Upper lobe of right lung (tissue), 1 donor: ENCODE data around the gene ADAMTS2. TPM values are rescaled to one million over a fixed set of nuclear protein-coding genes. Genes with fewer than 3 reads are reported as not detected.
"Not testable (repeated sequence)": the region's sequence is repeated elsewhere in the genome, so short reads cannot be mapped to it uniquely, and the experiment has no call there.

Experiments used
- ATAC-seq: fragments of 200-7000 bp; cut with Tn5 transposase; one replicate; pipeline ENCODE4 v1.9.1; 2020; ENCODE audit warnings: mild to moderate bottlenecking, moderate library complexity
- DNase-seq: peaks from one replicate; pipeline ENCODE4 v3.0.0-alpha.2; 2020
- H3K27ac ChIP-seq: fragments of 200-600 bp; one replicate; pipeline ENCODE4 v1.8.0; 2022
- H3K27me3 ChIP-seq: fragments of 200-600 bp; one replicate; pipeline ENCODE4 v1.8.0; 2022; ENCODE audit warnings: mild to moderate bottlenecking
- H3K36me3 ChIP-seq: fragments of 200-600 bp; one replicate; pipeline ENCODE4 v1.8.0; 2022
- H3K4me1 ChIP-seq: fragments of 200-600 bp; one replicate; pipeline ENCODE4 v1.8.0; 2022
- H3K4me3 ChIP-seq: fragments of 200-600 bp; one replicate; pipeline ENCODE4 v1.8.0; 2022; ENCODE audit warnings: mild to moderate bottlenecking
- H3K9me3 ChIP-seq: fragments of 200-600 bp; one replicate; pipeline ENCODE4 v1.8.0; 2022
- intact Hi-C: fragments of 100-400 bp; cut with DNase I; formaldehyde crosslinking; loops from one replicate; pipeline ENCODE4 v1.11.0; 2022
- total RNA-seq: library from RNA; stranded (reverse); fragmentation: NEBNext Ultra II Directional; extraction: Animal tissue kit (Norgen Biotek cat#: 25700); gene quantifications from one replicate; pipeline ENCODE4 v1.2.1, GENCODE V29; 2021
- TF ChIP-seq, protein P1 (sequence below): fragments of 200-600 bp; IDR thresholded peaks from one replicate; pipeline ENCODE4 v1.8.0; 2022; ENCODE audit warnings: antibody characterized with exemption
- donor health status: DM: no; HTN: yes; CAD: no; lungs with severe emphysema.

Gene ADAMTS2
- total RNA-seq, 1 donor from 2014 or later, result 16.4 TPM

- no peaks in the 10 kb centered on the region for H3K27me3 ChIP-seq
- TF ChIP-seq, protein P1, sequence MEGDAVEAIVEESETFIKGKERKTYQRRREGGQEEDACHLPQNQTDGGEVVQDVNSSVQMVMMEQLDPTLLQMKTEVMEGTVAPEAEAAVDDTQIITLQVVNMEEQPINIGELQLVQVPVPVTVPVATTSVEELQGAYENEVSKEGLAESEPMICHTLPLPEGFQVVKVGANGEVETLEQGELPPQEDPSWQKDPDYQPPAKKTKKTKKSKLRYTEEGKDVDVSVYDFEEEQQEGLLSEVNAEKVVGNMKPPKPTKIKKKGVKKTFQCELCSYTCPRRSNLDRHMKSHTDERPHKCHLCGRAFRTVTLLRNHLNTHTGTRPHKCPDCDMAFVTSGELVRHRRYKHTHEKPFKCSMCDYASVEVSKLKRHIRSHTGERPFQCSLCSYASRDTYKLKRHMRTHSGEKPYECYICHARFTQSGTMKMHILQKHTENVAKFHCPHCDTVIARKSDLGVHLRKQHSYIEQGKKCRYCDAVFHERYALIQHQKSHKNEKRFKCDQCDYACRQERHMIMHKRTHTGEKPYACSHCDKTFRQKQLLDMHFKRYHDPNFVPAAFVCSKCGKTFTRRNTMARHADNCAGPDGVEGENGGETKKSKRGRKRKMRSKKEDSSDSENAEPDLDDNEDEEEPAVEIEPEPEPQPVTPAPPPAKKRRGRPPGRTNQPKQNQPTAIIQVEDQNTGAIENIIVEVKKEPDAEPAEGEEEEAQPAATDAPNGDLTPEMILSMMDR, result no peak
- no peaks in the 10 kb centered on the region for H3K36me3 ChIP-seq
- no peak overlapping the region for H3K4me3 ChIP-seq
- intact Hi-C loops, result no loop called here
- H3K4me1 ChIP-seq, result no peaks in the 10 kb centered on the region
- no peak overlapping the region for H3K27ac ChIP-seq
- ATAC-seq (no peak), DNase-seq (no peak)
- H3K9me3 ChIP-seq, result peaks cover 14% of the 10 kb centered on the region
Observed at GRCh38 chr5:179113143-179113530, 232.1 kb downstream of the ADAMTS2 start.

GRCh38 chr5:179112469-179113142, 232.7 kb downstream of the ADAMTS2 start:
- no peaks in the 10 kb centered on the region for H3K36me3 ChIP-seq
- no peak for DNase-seq
- TF ChIP-seq, protein P1, result no peak
- peaks cover 19% of the 10 kb centered on the region for H3K9me3 ChIP-seq
- no peaks in the 10 kb centered on the region for H3K27me3 ChIP-seq
- H3K4me1 ChIP-seq, result no peaks in the 10 kb centered on the region
- intact Hi-C loops, result no loop called here
- no peak overlapping the region for H3K4me3 ChIP-seq
- no peak for ATAC-seq
- H3K27ac ChIP-seq, result no peak overlapping the region

GRCh38 chr5:179111267-179112207, 233.7 kb downstream of the ADAMTS2 start:
- ATAC-seq, result no peak

DNA sequence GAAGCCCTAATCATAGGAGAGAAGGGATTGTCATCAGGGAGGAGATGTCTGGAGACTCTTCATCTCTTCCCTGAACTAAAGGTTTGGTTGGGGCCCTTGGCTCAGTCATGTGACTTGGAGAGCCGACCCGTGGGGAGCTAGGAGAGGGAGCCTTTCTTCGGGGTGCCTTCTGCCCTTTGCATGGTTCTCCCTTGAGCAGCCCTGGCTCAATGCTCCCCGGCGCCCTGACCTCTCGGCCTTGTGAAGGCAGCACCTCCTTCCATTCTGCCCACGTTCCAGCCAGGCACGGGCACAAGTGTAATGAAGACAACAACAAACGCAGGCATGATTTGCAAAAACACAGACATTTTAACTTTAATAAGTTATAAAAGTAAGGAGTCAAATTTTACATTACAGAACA, 234.7 kb downstream of the ADAMTS2 start:
- Histone ChIP-seq H3K27me3 (no peaks in the 10 kb centered on the region), H3K9me3 (peaks cover 27% of the 10 kb centered on the region), H3K4me1 (no peaks in the 10 kb centered on the region), H3K27ac (no peak overlapping the region), H3K4me3 (no peak overlapping the region), H3K36me3 (no peaks in the 10 kb centered on the region)
- TF ChIP-seq, protein P1, result no peak
- DNase-seq (no peak), ATAC-seq (no peak)
- intact Hi-C loops, result no loop called here

More at GRCh38 chr5:179111267-179112207, 233.7 kb downstream of the ADAMTS2 start:
- TF ChIP-seq, protein P1, result no peak
- Histone ChIP-seq H3K27ac (no peak overlapping the region), H3K9me3 (peaks cover 27% of the 10 kb centered on the region), H3K4me3 (no peak overlapping the region), H3K27me3 (no peaks in the 10 kb centered on the region), H3K36me3 (no peaks in the 10 kb centered on the region), H3K4me1 (no peaks in the 10 kb centered on the region)
- no peak for DNase-seq
- intact Hi-C loops, result no loop called here

GRCh38 chr5:179101282-179101681, 244.0 kb downstream of the ADAMTS2 start:
- H3K27ac ChIP-seq, H3K36me3 ChIP-seq, ATAC-seq, H3K27me3 ChIP-seq, DNase-seq, intact Hi-C loops, H3K4me3 ChIP-seq, H3K4me1 ChIP-seq: not testable (repeated sequence)
- H3K9me3 ChIP-seq, result peaks cover 31% of the 10 kb centered on the region

DNA sequence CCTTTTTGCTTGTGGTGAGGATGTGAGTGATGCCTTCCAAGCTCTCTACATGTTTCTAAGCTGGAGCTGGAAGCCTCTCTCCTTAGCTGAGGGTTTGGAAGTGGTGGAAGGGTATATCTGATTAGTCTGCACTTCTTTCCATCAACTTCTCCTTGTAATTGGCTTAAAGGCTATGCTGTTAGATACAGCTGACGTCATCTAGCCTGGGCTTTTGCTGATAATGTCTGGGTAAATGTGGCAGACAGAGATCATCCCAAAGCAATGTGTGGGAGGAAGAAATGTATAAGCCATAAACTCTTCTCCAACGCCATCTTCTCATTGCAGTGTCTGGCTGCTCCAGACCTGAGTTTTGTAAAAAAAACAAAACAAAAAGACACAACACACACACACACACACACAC, 255.8 kb downstream of the ADAMTS2 start:
- ATAC-seq (no peak), DNase-seq (no peak)
- H3K4me1 ChIP-seq, result no peaks in the 10 kb centered on the region
- peaks cover 83% of the 10 kb centered on the region for H3K9me3 ChIP-seq
- H3K27me3 ChIP-seq, result no peaks in the 10 kb centered on the region
- TF ChIP-seq, protein P1, result no peak
- H3K27ac ChIP-seq, result no peak overlapping the region
- intact Hi-C loops, result no loop called here
- H3K4me3 ChIP-seq, result no peak overlapping the region
- no peaks in the 10 kb centered on the region for H3K36me3 ChIP-seq
